Progenitor cell of endocrine pancreas (in vitro differentiated cells): ENCODE results near the gene TIGAR. TPM values are rescaled to one million over a fixed set of nuclear protein-coding genes. Genes with fewer than 3 reads are reported as not detected.

Source experiments
- DNase-seq: peaks from one replicate; pipeline ENCODE4 v3.0.0; 2021; ENCODE audit warnings: low spot score; ENCODE audit not compliant: unreplicated experiment
- H3K27ac Mint-ChIP-seq: 2 replicates; pipeline ENCODE4 v1.8.0; 2021; ENCODE audit warnings: mild to moderate bottlenecking, moderate library complexity, mixed read lengths
- H3K27me3 Mint-ChIP-seq: 2 replicates; pipeline ENCODE4 v1.8.0; 2021; ENCODE audit warnings: mixed read lengths
- H3K36me3 Mint-ChIP-seq: 2 replicates; pipeline ENCODE4 v1.8.0; 2022; ENCODE audit warnings: mixed read lengths; ENCODE audit not compliant: insufficient read depth
- H3K4me1 Mint-ChIP-seq: 2 replicates; pipeline ENCODE4 v1.8.0; 2021; ENCODE audit warnings: low read depth, mixed read lengths
- H3K4me3 Mint-ChIP-seq: 2 replicates; pipeline ENCODE4 v1.8.0; 2021; ENCODE audit warnings: low read depth, mild to moderate bottlenecking, moderate library complexity, mixed read lengths
- H3K9me3 Mint-ChIP-seq: 2 replicates; pipeline ENCODE4 v1.8.0; 2021; ENCODE audit warnings: low read depth, mixed read lengths
- total RNA-seq: library from RNA; stranded (reverse); gene quantifications from 2 replicates; pipeline ENCODE4 v1.2.1, GENCODE V29; 2021
- TF ChIP-seq, protein P1 (sequence below): fragments of 200-600 bp; sonication (generic); IDR thresholded peaks from one replicate; pipeline ENCODE4 v1.5.0; 2021; ENCODE audit warnings: antibody characterized with exemption, mild to moderate bottlenecking; ENCODE audit not compliant: unreplicated experiment

TIGAR gene
- total RNA-seq, 1 donor from 2014 or later, result 21.6 TPM

DNA sequence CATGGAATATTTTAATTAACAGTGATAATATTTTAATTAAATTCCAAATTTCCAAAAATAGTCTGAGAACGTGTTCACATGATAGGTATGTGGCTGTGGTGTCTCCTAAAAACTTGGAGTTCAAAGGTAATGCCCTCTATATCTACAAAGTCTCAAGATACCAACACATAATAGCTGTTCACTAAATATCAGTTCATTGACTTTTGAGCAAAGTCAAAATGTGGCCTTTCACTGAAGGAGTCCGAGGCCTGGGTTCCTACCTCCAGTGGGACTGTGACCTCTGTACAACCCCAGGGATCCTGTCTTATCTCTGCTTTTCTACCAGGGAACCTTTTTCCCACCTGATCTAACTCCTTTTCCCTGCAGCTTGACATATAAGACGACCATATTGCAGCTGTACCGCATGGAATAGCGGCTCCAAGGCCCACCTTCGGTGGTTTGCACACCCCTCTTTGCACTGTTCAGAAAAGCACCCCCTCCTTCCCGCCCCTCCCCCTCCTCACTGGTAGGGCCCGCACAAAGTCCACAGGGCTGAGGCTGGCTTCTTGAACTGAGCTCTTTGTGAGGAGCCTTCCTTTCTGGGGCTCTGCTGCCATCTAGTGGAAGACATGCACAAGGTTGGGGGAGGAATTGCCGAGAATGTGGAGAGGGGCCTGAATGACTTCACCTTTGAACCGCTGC is 44.3 kb upstream of the TIGAR start:
- Mint-ChIP-seq H3K9me3 (no peaks in the 10 kb centered on the region), H3K27me3 (no peaks in the 10 kb centered on the region), H3K4me1 (peaks cover 44% of the 10 kb centered on the region), H3K27ac (peak overlapping the region; percentile 98), H3K36me3 (peaks cover 47% of the 10 kb centered on the region), H3K4me3 (peak overlapping the region; percentile 97)
- TF ChIP-seq, protein P1, sequence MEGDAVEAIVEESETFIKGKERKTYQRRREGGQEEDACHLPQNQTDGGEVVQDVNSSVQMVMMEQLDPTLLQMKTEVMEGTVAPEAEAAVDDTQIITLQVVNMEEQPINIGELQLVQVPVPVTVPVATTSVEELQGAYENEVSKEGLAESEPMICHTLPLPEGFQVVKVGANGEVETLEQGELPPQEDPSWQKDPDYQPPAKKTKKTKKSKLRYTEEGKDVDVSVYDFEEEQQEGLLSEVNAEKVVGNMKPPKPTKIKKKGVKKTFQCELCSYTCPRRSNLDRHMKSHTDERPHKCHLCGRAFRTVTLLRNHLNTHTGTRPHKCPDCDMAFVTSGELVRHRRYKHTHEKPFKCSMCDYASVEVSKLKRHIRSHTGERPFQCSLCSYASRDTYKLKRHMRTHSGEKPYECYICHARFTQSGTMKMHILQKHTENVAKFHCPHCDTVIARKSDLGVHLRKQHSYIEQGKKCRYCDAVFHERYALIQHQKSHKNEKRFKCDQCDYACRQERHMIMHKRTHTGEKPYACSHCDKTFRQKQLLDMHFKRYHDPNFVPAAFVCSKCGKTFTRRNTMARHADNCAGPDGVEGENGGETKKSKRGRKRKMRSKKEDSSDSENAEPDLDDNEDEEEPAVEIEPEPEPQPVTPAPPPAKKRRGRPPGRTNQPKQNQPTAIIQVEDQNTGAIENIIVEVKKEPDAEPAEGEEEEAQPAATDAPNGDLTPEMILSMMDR, result peak; percentile 97
- DNase-seq, result peak; percentile 97

DNA sequence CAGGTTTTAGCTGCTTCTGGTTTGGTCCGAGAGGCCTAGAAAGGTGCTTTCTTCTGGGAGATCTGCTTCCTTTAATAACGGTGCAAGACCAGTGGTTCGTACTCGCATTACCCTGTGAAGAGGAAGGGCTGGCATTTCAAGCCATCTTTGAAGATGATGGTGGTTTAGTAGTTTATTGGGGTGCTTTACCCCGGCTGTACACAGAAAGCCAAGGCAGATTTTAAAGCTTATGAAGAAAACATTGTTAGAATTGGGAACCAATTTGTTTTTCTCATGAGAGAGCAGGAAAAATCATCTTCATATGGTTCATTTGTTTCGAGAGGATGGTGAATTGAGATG is 43.8 kb upstream of the TIGAR start:
- Mint-ChIP-seq H3K27me3 (no peaks in the 10 kb centered on the region), H3K4me3 (peak overlapping the region; percentile 97), H3K9me3 (no peaks in the 10 kb centered on the region), H3K27ac (peak overlapping the region; percentile 98), H3K36me3 (peaks cover 47% of the 10 kb centered on the region), H3K4me1 (peaks cover 44% of the 10 kb centered on the region)
- no peak for DNase-seq
- TF ChIP-seq, protein P1, result no peak

DNA sequence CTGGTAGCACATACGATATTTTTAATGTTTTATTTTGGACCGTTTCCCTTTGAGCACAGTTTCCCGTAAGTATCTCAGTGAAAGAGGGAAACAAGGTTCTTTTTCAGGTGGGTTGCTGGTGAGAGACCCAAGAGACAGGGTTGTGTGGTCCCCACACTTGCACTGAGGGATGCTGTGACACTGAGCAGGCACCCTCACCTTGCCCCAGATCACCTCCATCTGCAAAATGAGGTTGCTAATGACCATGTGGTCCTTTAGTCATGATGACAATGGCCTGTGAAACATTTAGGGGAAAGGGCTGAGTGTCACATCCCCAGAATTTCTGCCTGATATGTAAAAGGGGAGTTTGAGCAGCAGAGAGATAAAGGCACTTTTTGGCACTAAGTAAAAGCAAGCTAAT is 43.2 kb upstream of the TIGAR start:
- Mint-ChIP-seq H3K27me3 (no peaks in the 10 kb centered on the region), H3K27ac (peak overlapping the region; percentile 53), H3K4me1 (peaks cover 42% of the 10 kb centered on the region), H3K4me3 (peak overlapping the region; percentile 44), H3K36me3 (peaks cover 51% of the 10 kb centered on the region), H3K9me3 (no peaks in the 10 kb centered on the region)
- DNase-seq, result no peak
- TF ChIP-seq, protein P1, result no peak

DNA sequence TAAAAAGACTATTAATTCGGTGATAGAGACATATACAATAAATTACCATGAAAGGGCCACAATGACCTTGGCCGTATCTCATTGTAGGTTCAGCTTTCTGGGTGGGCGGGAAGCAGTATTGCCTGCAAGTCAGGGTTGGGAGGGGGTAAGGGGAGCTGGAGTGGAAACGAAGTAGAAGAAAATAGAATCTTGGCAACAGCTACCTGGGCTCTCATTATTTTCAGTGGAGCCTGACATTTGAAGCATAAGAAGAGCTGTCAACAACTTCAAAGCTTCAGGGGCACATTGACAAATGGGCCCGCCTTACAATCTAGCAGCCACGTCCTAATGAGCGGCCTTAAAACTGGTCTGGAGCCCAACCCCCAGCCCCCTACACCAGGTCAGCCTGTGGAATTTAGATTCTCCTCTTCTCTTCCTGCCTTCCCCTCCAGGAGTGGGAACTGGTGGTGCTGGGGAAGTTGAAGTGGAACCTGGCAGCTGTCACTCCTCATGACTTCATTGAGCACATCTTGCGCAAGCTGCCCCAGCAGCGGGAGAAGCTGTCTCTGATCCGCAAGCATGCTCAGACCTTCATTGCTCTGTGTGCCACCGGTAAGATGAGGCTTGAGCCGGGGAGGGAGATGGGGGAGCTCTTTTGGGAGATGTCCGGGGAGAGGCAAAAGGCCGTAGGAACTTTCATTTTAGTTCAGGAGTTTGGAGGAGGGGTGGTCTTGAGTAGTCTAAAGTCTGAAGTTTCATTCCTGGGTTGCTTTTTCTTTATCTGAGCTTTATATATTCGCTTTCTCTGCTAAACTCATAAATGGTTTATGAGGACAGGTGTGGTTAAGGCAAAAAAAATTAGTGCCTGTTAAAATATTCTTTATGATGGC is 42.5 kb upstream of the TIGAR start:
- DNase-seq, result no peak
- Mint-ChIP-seq H3K27me3 (no peaks in the 10 kb centered on the region), H3K4me1 (peaks cover 38% of the 10 kb centered on the region), H3K36me3 (peaks cover 56% of the 10 kb centered on the region), H3K9me3 (no peaks in the 10 kb centered on the region), H3K4me3 (peak overlapping the region; percentile 58), H3K27ac (peak overlapping the region; percentile 69)
- TF ChIP-seq, protein P1, result no peak

DNA sequence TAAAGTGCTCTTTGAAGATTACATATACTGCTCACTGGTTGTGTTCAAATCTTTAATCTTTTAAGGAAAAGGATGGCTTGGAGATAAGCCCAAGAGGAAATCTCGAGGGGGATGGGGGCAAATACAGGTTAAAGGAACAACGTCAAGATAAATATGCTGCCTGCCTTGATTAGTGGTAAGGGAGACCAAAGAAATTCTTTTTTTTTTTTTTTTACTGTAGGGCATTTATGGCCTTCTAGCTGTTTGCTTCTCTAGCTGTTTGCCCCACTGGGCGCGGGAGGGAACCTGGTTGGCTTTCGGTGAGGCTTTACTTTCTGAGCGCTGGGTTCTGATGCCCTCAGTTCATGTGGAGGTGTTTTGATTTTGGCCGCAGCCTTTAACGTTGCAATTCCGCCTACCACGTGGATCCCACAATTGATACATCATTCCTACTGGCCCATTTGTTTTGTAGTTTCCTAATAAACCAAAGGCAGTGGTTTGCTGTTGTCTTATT is 41.8 kb upstream of the TIGAR start:
- Mint-ChIP-seq H3K27ac (peak overlapping the region; percentile 69), H3K4me1 (peaks cover 38% of the 10 kb centered on the region), H3K4me3 (peak overlapping the region; percentile 58), H3K9me3 (no peaks in the 10 kb centered on the region), H3K36me3 (peaks cover 62% of the 10 kb centered on the region), H3K27me3 (no peaks in the 10 kb centered on the region)
- TF ChIP-seq, protein P1, result no peak
- DNase-seq, result no peak
